Measurements from ENCODE around the gene ABTB2. TPM values are rescaled to one million over a fixed set of nuclear protein-coding genes. Genes with fewer than 3 reads are reported as not detected.

ABTB2 gene
- polyA plus RNA-seq, 1 of the 3 experiments (the other 2 are of a cell fraction) = 7.8 TPM

DNA sequence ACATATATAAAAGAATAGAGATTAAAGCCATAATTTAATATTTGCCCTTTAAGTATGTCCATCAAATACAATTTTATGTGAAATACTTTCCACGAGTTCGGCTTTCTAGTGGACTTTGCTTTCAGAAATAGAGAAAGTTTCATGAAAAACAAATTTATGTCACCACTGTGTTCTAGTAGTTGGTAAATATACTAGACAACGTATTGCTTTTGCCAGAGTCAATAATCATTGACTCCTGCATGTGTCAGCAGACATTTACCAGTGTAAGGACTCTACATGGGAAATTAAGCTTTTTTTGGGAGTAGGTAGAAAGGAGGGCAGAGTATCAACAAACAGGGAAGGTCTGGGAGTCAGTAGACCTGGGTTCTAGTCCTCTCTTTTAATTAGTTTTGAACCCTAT is 48.6 kb upstream of the ABTB2 start:
- Histone ChIP-seq H3K9me2 (no peaks in the 10 kb centered on the region), H3K9me3 (no peaks in the 10 kb centered on the region), H3K4me1 (ENCODE audit: control insufficient read depth in 1 of 2, insufficient read depth in 2 of 2, low read depth in 1 of 2, low read length in 1 of 2) (no peaks in the 10 kb centered on the region), H3K9ac (no peak overlapping the region), H3K4me3 (ENCODE audit: low read depth in 2 of 2, low read length in 1 of 2) (no peak overlapping the region), H3K27ac (ENCODE audit: low read depth in 2 of 2, low read length in 1 of 2) (no peak overlapping the region), H4K20me1 (ENCODE audit: insufficient read depth) (no peaks in the 10 kb centered on the region), H2AFZ (ENCODE audit: low read depth) (no peak overlapping the region), H3K4me2 (no peak overlapping the region), H3K36me3 (replicated peaks in 1 of 2; ENCODE audit: control insufficient read depth in 1 of 2, insufficient read depth in 2 of 2, low read length in 1 of 2) (no peaks in the 10 kb centered on the region), H3K27me3 (ENCODE audit: insufficient read depth) (no peaks in the 10 kb centered on the region; the same call in 1 of the 2 replicates), H3F3A (replicated peaks; ENCODE audit: insufficient read depth) (no peaks in the 10 kb centered on the region), H3K79me2 (ENCODE audit: insufficient read depth) (no peaks in the 10 kb centered on the region)
- POLR2A ChIA-PET = no interaction called here
- 55% methylated on average over 3 of the region's 3 CpGs for WGBS (ENCODE audit: low lambda C conversion rate)
- CTCF ChIA-PET = interaction anchor here (1.2 to 2.1 kb wide), 2 partner anchors 41 to 86 kb away, joined by 4 to 7 read pairs; no protein-coding TSS in a partner anchor
- TF ChIP-seq RAD21 (IDR thresholded peaks at IDR 0.05; ENCODE audit: low read length) (no peak), YY1 (IDR thresholded peaks at IDR 0.05; ENCODE audit: low read depth) (no peak), SIN3A (IDR thresholded peaks at IDR 0.05; ENCODE audit: borderline replicate concordance, low read depth, low read length) (no peak), RFX5 (IDR thresholded peaks at IDR 0.05; ENCODE audit: low read length) (no peak)
- no peak for DNase-seq

DNA sequence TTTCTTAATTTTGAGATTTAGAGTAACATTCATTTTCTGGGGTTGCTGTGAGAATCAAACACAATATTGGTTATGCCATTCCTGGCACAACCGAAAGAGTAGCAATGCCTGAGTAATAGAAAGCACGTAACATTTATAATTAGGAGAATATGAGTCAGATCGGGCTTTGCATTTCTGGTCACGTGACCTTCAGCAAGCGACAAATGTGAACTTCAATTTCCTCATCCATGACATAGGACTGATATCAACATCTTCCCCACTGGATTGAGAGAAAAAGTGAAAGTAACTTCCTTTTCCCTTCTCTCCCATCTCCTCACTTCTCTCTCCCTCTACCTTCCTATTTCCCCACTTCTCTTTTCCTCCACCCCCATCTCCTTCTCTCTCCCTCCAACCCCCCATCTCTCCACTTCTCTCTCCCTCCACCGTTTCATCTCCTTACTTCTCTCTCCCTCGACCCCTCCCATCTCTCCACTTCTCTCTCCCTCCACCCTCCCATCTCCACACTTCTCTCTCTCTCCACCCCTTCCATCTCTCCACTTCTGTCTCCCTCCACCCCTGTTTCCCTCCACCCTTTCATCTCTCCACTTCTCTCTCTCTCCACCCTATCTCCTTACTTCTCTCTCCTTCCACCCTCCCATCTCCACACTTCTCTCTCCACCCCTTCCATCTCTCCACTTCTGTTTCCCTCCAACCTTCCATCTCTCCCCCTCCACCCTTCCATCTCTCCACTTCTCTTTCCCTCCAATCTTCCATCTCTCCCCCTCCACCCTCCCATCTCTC is 47.5 kb upstream of the ABTB2 start:
- Histone ChIP-seq H3K9me3 (no peaks in the 10 kb centered on the region), H3K9ac (no peak overlapping the region), H3K4me3 (ENCODE audit: low read depth in 2 of 2, low read length in 1 of 2) (no peak overlapping the region), H3K79me2 (ENCODE audit: insufficient read depth) (no peaks in the 10 kb centered on the region), H3K4me1 (ENCODE audit: control insufficient read depth in 1 of 2, insufficient read depth in 2 of 2, low read depth in 1 of 2, low read length in 1 of 2) (no peaks in the 10 kb centered on the region), H4K20me1 (ENCODE audit: insufficient read depth) (no peaks in the 10 kb centered on the region), H3K36me3 (replicated peaks in 1 of 2; ENCODE audit: control insufficient read depth in 1 of 2, insufficient read depth in 2 of 2, low read length in 1 of 2) (no peaks in the 10 kb centered on the region), H3K27me3 (ENCODE audit: insufficient read depth) (no peaks in the 10 kb centered on the region; the same call in 1 of the 2 replicates), H3K4me2 (no peak overlapping the region), H3K9me2 (no peaks in the 10 kb centered on the region), H3K27ac (ENCODE audit: low read depth in 2 of 2, low read length in 1 of 2) (no peak overlapping the region), H2AFZ (ENCODE audit: low read depth) (no peak overlapping the region), H3F3A (replicated peaks; ENCODE audit: insufficient read depth) (no peaks in the 10 kb centered on the region)
- 59% methylated on average over 7 of the region's 7 CpGs for WGBS (ENCODE audit: low lambda C conversion rate)
- no peak for DNase-seq
- TF ChIP-seq NFIC (IDR thresholded peaks at IDR 0.05; ENCODE audit: borderline replicate concordance) (no peak), USF1 (IDR thresholded peaks at IDR 0.05; ENCODE audit: borderline replicate concordance, low read depth) (0 out of 2 replicates have a peak, but pooled peaks have one; percentile 31)
- ChIA-PET POLR2A (no interaction called here), CTCF (interaction anchor here (1.4 kb wide), 1 partner anchor 9 kb away, joined by 3 read pairs; no protein-coding TSS in a partner anchor)

- no peak for DNase-seq
- H3F3A ChIP-seq (replicated peaks; ENCODE audit: insufficient read depth) = no peaks in the 10 kb centered on the region
- TF ChIP-seq USF1 (IDR thresholded peaks at IDR 0.05; ENCODE audit: borderline replicate concordance, low read depth) (no peak), YY1 (IDR thresholded peaks at IDR 0.05; ENCODE audit: low read depth) (no peak), FOXM1 (IDR thresholded peaks at IDR 0.05; ENCODE audit: low read depth) (no peak), NRF1 (IDR thresholded peaks at IDR 0.05; ENCODE audit: low read depth, low read length) (no peak), ZBTB33 (IDR thresholded peaks at IDR 0.05; ENCODE audit: borderline replicate concordance, low read depth) (no peak), MXI1 (IDR thresholded peaks at IDR 0.05; ENCODE audit: low read depth, low read length) (no peak), POLR2AphosphoS5 (IDR thresholded peaks at IDR 0.05; ENCODE audit: low read depth, low read length) (no peak), RXRA (IDR thresholded peaks at IDR 0.05; ENCODE audit: borderline replicate concordance, low read depth) (no peak), MEF2A (IDR thresholded peaks at IDR 0.05; ENCODE audit: borderline replicate concordance, low read depth) (no peak), MAX (IDR thresholded peaks at IDR 0.05; ENCODE audit: low read depth) (no peak), RAD21 (IDR thresholded peaks at IDR 0.05; ENCODE audit: low read length) (no peak), TCF12 (IDR thresholded peaks at IDR 0.05) (no peak)
- TF ChIP-seq, protein P1, sequence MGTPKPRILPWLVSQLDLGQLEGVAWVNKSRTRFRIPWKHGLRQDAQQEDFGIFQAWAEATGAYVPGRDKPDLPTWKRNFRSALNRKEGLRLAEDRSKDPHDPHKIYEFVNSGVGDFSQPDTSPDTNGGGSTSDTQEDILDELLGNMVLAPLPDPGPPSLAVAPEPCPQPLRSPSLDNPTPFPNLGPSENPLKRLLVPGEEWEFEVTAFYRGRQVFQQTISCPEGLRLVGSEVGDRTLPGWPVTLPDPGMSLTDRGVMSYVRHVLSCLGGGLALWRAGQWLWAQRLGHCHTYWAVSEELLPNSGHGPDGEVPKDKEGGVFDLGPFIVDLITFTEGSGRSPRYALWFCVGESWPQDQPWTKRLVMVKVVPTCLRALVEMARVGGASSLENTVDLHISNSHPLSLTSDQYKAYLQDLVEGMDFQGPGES (IDR thresholded peaks at IDR 0.05; ENCODE audit: low read depth, low read length) = no peak
These were observed 46.5 kb upstream of the ABTB2 start for GRCh38 chr11:34404280-34404679.

More at GRCh38 chr11:34404280-34404679, 46.5 kb upstream of the ABTB2 start:
- Histone ChIP-seq H3K36me3 (replicated peaks in 1 of 2; ENCODE audit: control insufficient read depth in 1 of 2, insufficient read depth in 2 of 2, low read length in 1 of 2) (no peaks in the 10 kb centered on the region), H3K9ac (no peak overlapping the region), H3K4me1 (ENCODE audit: control insufficient read depth in 1 of 2, insufficient read depth in 2 of 2, low read depth in 1 of 2, low read length in 1 of 2) (no peaks in the 10 kb centered on the region), H3K27me3 (ENCODE audit: insufficient read depth) (no peaks in the 10 kb centered on the region; the same call in 1 of the 2 replicates), H3K9me3 (no peaks in the 10 kb centered on the region), H3K9me2 (no peaks in the 10 kb centered on the region), H3K4me3 (ENCODE audit: low read depth in 2 of 2, low read length in 1 of 2) (no peak overlapping the region), H2AFZ (ENCODE audit: low read depth) (no peak overlapping the region), H4K20me1 (ENCODE audit: insufficient read depth) (no peaks in the 10 kb centered on the region), H3K79me2 (ENCODE audit: insufficient read depth) (no peaks in the 10 kb centered on the region), H3K27ac (ENCODE audit: low read depth in 2 of 2, low read length in 1 of 2) (no peak overlapping the region), H3K4me2 (no peak overlapping the region)
- 81% methylated on average over 6 of the region's 6 CpGs for WGBS (ENCODE audit: low lambda C conversion rate)
- POLR2A ChIA-PET = no interaction called here
- CTCF ChIA-PET = interaction anchor here (1.2 to 1.4 kb wide), 2 partner anchors 10 to 13 kb away, joined by 3 to 4 read pairs; no protein-coding TSS in a partner anchor

All from SK-N-SH (cell line).